SK-N-SH treated with all-trans-retinoic acid at 6 μM for 48 hours (cell line): ENCODE measurements around the gene GIPC1.

Source experiments
- ATAC-seq: fragments of 200-7000 bp; cut with Tn5 transposase; 3 replicates; pipeline ENCODE4 v1.9.1; 2020; ENCODE audit warnings: mild to moderate bottlenecking, moderate library complexity
- ARNTL ChIP-seq: fragments of 450-650 bp; formaldehyde crosslinking; IDR thresholded peaks from 2 replicates; pipeline ENCODE4 v1.5.0; 2020; ENCODE audit warnings: low read depth, mild to moderate bottlenecking, moderate library complexity, borderline replicate concordance
- CREB5 ChIP-seq: fragments of 250-450 bp; sonication (Bioruptor Pico); IDR thresholded peaks from 2 replicates; pipeline ENCODE4 v1.5.1; 2020; ENCODE audit warnings: low read depth, mild to moderate bottlenecking, moderate library complexity
- CSDC2 ChIP-seq: fragments of 250-450 bp; sonication (Bioruptor Pico); IDR thresholded peaks from 2 replicates; pipeline ENCODE4 v1.5.0; 2020; ENCODE audit warnings: mild to moderate bottlenecking, moderate library complexity
- CSRNP3 ChIP-seq: fragments of 250-450 bp; sonication (Bioruptor Pico); IDR thresholded peaks from 2 replicates; pipeline ENCODE4 v1.5.1; 2021; ENCODE audit warnings: mild to moderate bottlenecking, moderate library complexity
- ESRRG ChIP-seq: fragments of 250-450 bp; sonication (Bioruptor Pico); IDR thresholded peaks from 2 replicates; pipeline ENCODE4 v1.6.1; 2021; ENCODE audit warnings: mild to moderate bottlenecking
- ISL1 ChIP-seq: fragments of 250-450 bp; sonication (Bioruptor Pico); IDR thresholded peaks from 2 replicates; pipeline ENCODE4 v2.1.2; 2022; ENCODE audit warnings: mild to moderate bottlenecking, moderate library complexity
- OSR1 ChIP-seq: fragments of 250-450 bp; sonication (Bioruptor Pico); IDR thresholded peaks from 2 replicates; pipeline ENCODE4 v1.8.0; 2022; ENCODE audit warnings: moderate library complexity, mild to moderate bottlenecking, inconsistent platforms
- PATZ1 ChIP-seq: fragments of 250-450 bp; sonication (Bioruptor Pico); IDR thresholded peaks from 2 replicates; pipeline ENCODE4 v1.8.0; 2020; ENCODE audit warnings: mild to moderate bottlenecking, moderate library complexity, borderline replicate concordance
- POU6F1 ChIP-seq: fragments of 250-450 bp; sonication (Bioruptor Pico); IDR thresholded peaks from 2 replicates; pipeline ENCODE4 v1.8.0; 2021; ENCODE audit warnings: low read depth, mild to moderate bottlenecking, moderate library complexity, borderline replicate concordance
- PPARA ChIP-seq: fragments of 250-450 bp; sonication (Bioruptor Pico); IDR thresholded peaks from 2 replicates; pipeline ENCODE4 v1.5.0; 2020; ENCODE audit warnings: mild to moderate bottlenecking, borderline replicate concordance
- RARB ChIP-seq: fragments of 250-450 bp; sonication (Bioruptor Pico); IDR thresholded peaks from 2 replicates; pipeline ENCODE4 v1.8.0; 2021; ENCODE audit warnings: mild to moderate bottlenecking, moderate library complexity
- TCF4 ChIP-seq: fragments of 250-450 bp; sonication (Bioruptor Pico); IDR thresholded peaks from 2 replicates; pipeline ENCODE4 v1.8.0; 2021; ENCODE audit warnings: mild to moderate bottlenecking, moderate library complexity, borderline replicate concordance
- TSHZ2 ChIP-seq: fragments of 250-450 bp; sonication (Bioruptor Pico); IDR thresholded peaks from 2 replicates; pipeline ENCODE4 v1.5.0; 2020; ENCODE audit warnings: mild to moderate bottlenecking, moderate library complexity
- ZC3H10 ChIP-seq: fragments of 250-450 bp; sonication (Bioruptor Pico); IDR thresholded peaks from 2 replicates; pipeline ENCODE4 v1.5.1; 2021; ENCODE audit warnings: mild to moderate bottlenecking, moderate library complexity
- ZFP3 ChIP-seq: fragments of 250-450 bp; sonication (Bioruptor Pico); IDR thresholded peaks from 2 replicates; pipeline ENCODE4 v1.5.0; 2020; ENCODE audit warnings: mild to moderate bottlenecking, moderate library complexity
- ZFP30 ChIP-seq: fragments of 450-650 bp; formaldehyde crosslinking; IDR thresholded peaks from 2 replicates; pipeline ENCODE4 v1.5.0; 2022; ENCODE audit warnings: mild to moderate bottlenecking, moderate library complexity
- ZNF565 ChIP-seq: fragments of 450-650 bp; formaldehyde crosslinking; conservative IDR thresholded peaks from 2 replicates; pipeline ENCODE4 v1.5.0; 2020; ENCODE audit warnings: low read depth, mild to moderate bottlenecking, moderate library complexity
- ZNF70 ChIP-seq: fragments of 450-650 bp; formaldehyde crosslinking; IDR thresholded peaks from 2 replicates; pipeline ENCODE4 v1.5.0; 2020; ENCODE audit warnings: mild to moderate bottlenecking, moderate library complexity
- ZNF8 ChIP-seq: fragments of 450-650 bp; formaldehyde crosslinking; IDR thresholded peaks from 2 replicates; pipeline ENCODE4 v1.5.0; 2020; ENCODE audit warnings: mild to moderate bottlenecking, moderate library complexity

Gene GIPC1

GRCh38 chr19:14479309-14479974 lies 16.5 kb downstream of the GIPC1 start:
- ATAC-seq, result no peak
- TF ChIP-seq CSDC2 (no peak), ARNTL (CRISPR knock-in tag) (no peak), POU6F1 (no peak), ZFP3 (CRISPR knock-in tag) (no peak), OSR1 (CRISPR knock-in tag) (no peak), RARB (CRISPR knock-in tag) (no peak), ZNF70 (CRISPR knock-in tag) (no peak)

GRCh38 chr19:14478113-14478545 lies 17.8 kb downstream of the GIPC1 start:
- TF ChIP-seq OSR1 (CRISPR knock-in tag), result no peak
- no peak for TF ChIP-seq ZC3H10 (CRISPR knock-in tag)
- TF ChIP-seq CSDC2, result no peak
- no peak for TF ChIP-seq ZFP3 (CRISPR knock-in tag)
- no peak for TF ChIP-seq TCF4 (CRISPR knock-in tag)
- no peak for TF ChIP-seq ARNTL (CRISPR knock-in tag)
- no peak for TF ChIP-seq ESRRG (CRISPR knock-in tag)
- TF ChIP-seq PPARA (CRISPR knock-in tag), result no peak
- TF ChIP-seq ZNF8, result no peak
- TF ChIP-seq TSHZ2, result no peak
- TF ChIP-seq CREB5 (CRISPR knock-in tag), result no peak
- no peak for TF ChIP-seq ZFP30 (CRISPR knock-in tag)
- no peak for TF ChIP-seq PATZ1 (CRISPR knock-in tag)
- no peak for TF ChIP-seq CSRNP3 (CRISPR knock-in tag)
- ATAC-seq, result no peak

- TF ChIP-seq ZFP30 (CRISPR knock-in tag) (no peak), CSRNP3 (CRISPR knock-in tag) (no peak), ESRRG (CRISPR knock-in tag) (no peak), ZNF565 (CRISPR knock-in tag) (no peak), ZFP3 (CRISPR knock-in tag) (no peak), PATZ1 (CRISPR knock-in tag) (peak; percentile 73; the same call in 1 of the 2 replicates), ISL1 (CRISPR knock-in tag) (no peak)
- 0 out of 3 replicates have a peak, but pooled peaks have one; percentile 1 for ATAC-seq
Observed at GRCh38 chr19:14477418-14478112, 18.4 kb downstream of the GIPC1 start.
